Measurements from ENCODE around the gene KCNIP3.
A peak's percentile ranks its signal among the peaks of the same experiment; 100 is the strongest.

KCNIP3 gene

GRCh38 chr2:95297639-95298395 lies 670 bp downstream of the KCNIP3 start:
- no peak for DNase-seq

- DNase-seq, result no peak
Observed at GRCh38 chr2:95298486-95299111, 1.5 kb downstream of the KCNIP3 start.

GRCh38 chr2:95299961-95300360 lies 2.8 kb downstream of the KCNIP3 start:
- no peak for DNase-seq

- DNase-seq, result no peak
Observed at GRCh38 chr2:95300450-95300849, 3.3 kb downstream of the KCNIP3 start.

GRCh38 chr2:95301186-95301585 lies 4.0 kb downstream of the KCNIP3 start:
- DNase-seq, result no peak

- DNase-seq, result peak; percentile 19
Observed at GRCh38 chr2:95301876-95302641, 4.9 kb downstream of the KCNIP3 start.

- peak; percentile 70 for DNase-seq
Observed at GRCh38 chr2:95303191-95303919, 6.2 kb downstream of the KCNIP3 start.

- no peak for DNase-seq
Observed at GRCh38 chr2:95305380-95306061, 8.4 kb downstream of the KCNIP3 start.

- no peak for DNase-seq
Observed at GRCh38 chr2:95306336-95306895, 9.3 kb downstream of the KCNIP3 start.

- DNase-seq, result no peak
Observed at GRCh38 chr2:95307036-95307435, 9.9 kb downstream of the KCNIP3 start.

GRCh38 chr2:95307878-95308277 lies 10.7 kb downstream of the KCNIP3 start:
- no peak for DNase-seq

- DNase-seq, result no peak
Observed at GRCh38 chr2:95308426-95308990, 11.4 kb downstream of the KCNIP3 start.

- no peak for DNase-seq
Observed at GRCh38 chr2:95309599-95309998, 12.5 kb downstream of the KCNIP3 start.

GRCh38 chr2:95310216-95310615 lies 13.1 kb downstream of the KCNIP3 start:
- DNase-seq, result no peak

- no peak for DNase-seq
Observed at GRCh38 chr2:95310651-95311050, 13.5 kb downstream of the KCNIP3 start.

- DNase-seq, result no peak
Observed at GRCh38 chr2:95311815-95312542, 14.8 kb downstream of the KCNIP3 start.

GRCh38 chr2:95312543-95313201 lies 15.5 kb downstream of the KCNIP3 start:
- DNase-seq, result no peak

GRCh38 chr2:95313296-95314131 lies 16.4 kb downstream of the KCNIP3 start:
- no peak for DNase-seq

- no peak for DNase-seq
Observed at GRCh38 chr2:95314598-95314963, 17.4 kb downstream of the KCNIP3 start.
